DOHH2 (cell line): ENCODE measurements around the gene C7orf57.
A peak's percentile ranks its signal among the peaks of the same experiment; 100 is the strongest.

ENCODE experiments used
- H3F3A ChIP-seq: fragments of 200-600 bp; sonication (generic), shearing (Covaris generic); 2 replicates; pipeline ENCODE4 v1.6.0; 2016; ENCODE audit warnings: antibody characterized with exemption, mild to moderate bottlenecking; ENCODE audit not compliant: control insufficient read depth, insufficient read depth
- H3K27ac ChIP-seq: fragments of 200-600 bp; sonication (generic); 2 replicates; pipeline ENCODE4 v1.5.1; 2014; ENCODE audit warnings: low read depth, mild to moderate bottlenecking, low read length, moderate library complexity
- H3K27me3 ChIP-seq: fragments of 200-600 bp; sonication (generic); 2 replicates; pipeline ENCODE4 v1.6.1; 2014; ENCODE audit warnings: mild to moderate bottlenecking, low read length, mixed read lengths; ENCODE audit not compliant: control insufficient read depth
- H3K36me3 ChIP-seq: fragments of 200-600 bp; sonication (generic); 2 replicates; pipeline ENCODE4 v1.6.1; 2014; ENCODE audit warnings: mild to moderate bottlenecking, low read length, moderate library complexity, mixed read lengths; ENCODE audit not compliant: control insufficient read depth
- H3K4me1 ChIP-seq: fragments of 200-600 bp; sonication (generic); 2 replicates; pipeline ENCODE4 v1.6.1; 2014; ENCODE audit warnings: mild to moderate bottlenecking, low read length, mixed read lengths; ENCODE audit not compliant: control insufficient read depth
- H3K4me2 ChIP-seq: fragments of 200-600 bp; sonication (generic); 2 replicates; pipeline ENCODE4 v1.6.0; 2014; ENCODE audit warnings: mild to moderate bottlenecking, low read length, moderate library complexity
- H3K4me3 ChIP-seq: fragments of 200-600 bp; sonication (generic); 2 replicates; pipeline ENCODE4 v1.5.1; 2014; ENCODE audit warnings: mild to moderate bottlenecking, low read length, mixed read lengths
- H3K79me2 ChIP-seq: fragments of 200-600 bp; sonication (generic); 2 replicates; pipeline ENCODE4 v1.6.1; 2014; ENCODE audit warnings: mild to moderate bottlenecking, low read length, mixed read lengths; ENCODE audit not compliant: control insufficient read depth
- H3K9me2 ChIP-seq: fragments of 200-600 bp; sonication (generic); replicated peaks from 2 replicates; pipeline ENCODE4 v1.6.1; 2014; ENCODE audit warnings: mild to moderate bottlenecking, low read length, mixed read lengths; ENCODE audit not compliant: control insufficient read depth
- H3K9me3 ChIP-seq: fragments of 200-600 bp; sonication (generic); 2 replicates; pipeline ENCODE4 v1.6.1; 2014; ENCODE audit warnings: antibody characterized with exemption, low read length, mixed read lengths; ENCODE audit not compliant: control insufficient read depth, insufficient read depth
- H4K20me1 ChIP-seq: fragments of 200-600 bp; sonication (generic); 2 replicates; pipeline ENCODE4 v1.6.0; 2014; ENCODE audit warnings: low read depth, mild to moderate bottlenecking, antibody characterized with exemption, low read length, moderate library complexity; ENCODE audit not compliant: control insufficient read depth, insufficient read depth
- EZH2phosphoT487 ChIP-seq: fragments of 200-600 bp; sonication (generic); IDR thresholded peaks from 2 replicates; pipeline ENCODE4 v1.6.1; 2017; ENCODE audit warnings: borderline replicate concordance, mild to moderate bottlenecking, antibody characterized with exemption, low read length, moderate library complexity, mixed read lengths
- TF ChIP-seq, protein P1 (sequence below): fragments of 200-600 bp; sonication (generic); IDR thresholded peaks from one replicate; pipeline ENCODE4 v1.5.1; 2014; ENCODE audit warnings: antibody characterized with exemption, mild to moderate bottlenecking, low read depth, low read length; ENCODE audit not compliant: poor library complexity, severe bottlenecking

C7orf57 gene

DNA sequence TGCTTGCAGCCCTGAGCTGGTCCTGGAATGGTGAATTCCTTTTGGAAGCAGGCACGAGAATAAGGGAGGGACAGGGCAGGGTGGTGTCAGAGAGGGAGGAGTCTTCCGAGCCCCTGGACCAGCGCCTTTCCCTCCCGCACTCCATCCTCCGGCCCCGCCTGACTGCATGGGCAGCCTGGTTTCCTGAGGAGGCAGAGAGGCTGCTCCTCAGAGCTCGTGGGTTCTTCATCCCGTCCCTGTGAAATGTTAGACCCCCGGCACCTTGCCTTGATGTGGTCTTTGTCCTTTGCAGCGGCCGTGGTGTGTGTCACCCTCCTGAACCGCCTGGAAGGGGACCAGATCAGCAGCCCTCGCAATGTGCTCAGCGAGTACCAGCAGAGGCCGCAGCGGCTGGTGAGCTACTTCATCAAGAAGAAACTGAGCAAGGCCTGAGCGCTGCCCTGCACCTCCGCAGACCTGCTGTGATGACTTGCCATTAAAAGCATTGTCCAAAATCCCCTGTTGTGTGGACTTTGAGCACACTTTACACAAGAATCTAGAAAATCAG lies 72.7 kb downstream of the C7orf57 start:
- no peaks in the 10 kb centered on the region for H3F3A ChIP-seq

DNA sequence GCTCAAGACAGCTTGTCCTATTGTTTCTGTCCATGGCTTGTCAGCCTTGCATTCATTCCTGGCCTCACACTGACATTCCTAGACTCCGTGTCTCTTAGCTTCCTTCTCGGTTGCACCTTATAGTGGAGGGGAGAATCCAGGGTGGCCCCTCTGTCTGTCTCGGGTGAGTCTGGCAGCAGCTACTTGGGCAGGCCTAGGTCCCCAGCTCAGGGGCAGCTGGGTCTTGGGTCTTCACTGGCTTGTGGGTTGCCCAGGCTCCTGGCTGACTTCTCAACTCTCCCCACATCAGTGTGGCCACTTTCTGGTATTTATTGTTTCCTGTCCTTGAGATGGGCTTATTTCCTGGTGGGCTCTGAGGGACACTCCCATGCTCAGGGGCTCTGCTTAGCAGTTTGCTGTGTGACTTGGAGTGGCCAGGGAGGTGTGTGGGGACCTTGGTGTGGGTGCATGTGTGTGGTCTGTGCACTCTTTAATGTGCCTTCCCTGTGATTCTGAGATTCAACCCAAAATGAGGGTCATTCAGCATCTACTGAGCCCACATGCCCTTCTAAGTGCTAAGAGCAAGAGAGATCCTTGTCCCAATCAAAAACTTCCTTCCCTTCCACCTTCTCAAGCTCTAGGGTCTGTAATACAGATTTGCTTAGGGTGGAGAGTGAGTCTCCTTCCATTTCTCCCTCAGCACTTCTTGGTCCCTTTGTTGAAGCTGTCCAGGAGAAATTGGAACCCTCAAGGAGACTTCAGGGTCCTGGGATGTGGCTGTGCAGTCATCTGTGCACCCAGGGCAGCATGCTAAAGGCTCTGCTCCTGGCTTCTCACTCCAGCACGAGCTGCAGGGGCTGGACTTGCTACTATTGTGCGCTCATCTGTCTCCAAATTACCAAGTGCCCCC lies 73.9 kb downstream of the C7orf57 start:
- TF ChIP-seq, protein P1, sequence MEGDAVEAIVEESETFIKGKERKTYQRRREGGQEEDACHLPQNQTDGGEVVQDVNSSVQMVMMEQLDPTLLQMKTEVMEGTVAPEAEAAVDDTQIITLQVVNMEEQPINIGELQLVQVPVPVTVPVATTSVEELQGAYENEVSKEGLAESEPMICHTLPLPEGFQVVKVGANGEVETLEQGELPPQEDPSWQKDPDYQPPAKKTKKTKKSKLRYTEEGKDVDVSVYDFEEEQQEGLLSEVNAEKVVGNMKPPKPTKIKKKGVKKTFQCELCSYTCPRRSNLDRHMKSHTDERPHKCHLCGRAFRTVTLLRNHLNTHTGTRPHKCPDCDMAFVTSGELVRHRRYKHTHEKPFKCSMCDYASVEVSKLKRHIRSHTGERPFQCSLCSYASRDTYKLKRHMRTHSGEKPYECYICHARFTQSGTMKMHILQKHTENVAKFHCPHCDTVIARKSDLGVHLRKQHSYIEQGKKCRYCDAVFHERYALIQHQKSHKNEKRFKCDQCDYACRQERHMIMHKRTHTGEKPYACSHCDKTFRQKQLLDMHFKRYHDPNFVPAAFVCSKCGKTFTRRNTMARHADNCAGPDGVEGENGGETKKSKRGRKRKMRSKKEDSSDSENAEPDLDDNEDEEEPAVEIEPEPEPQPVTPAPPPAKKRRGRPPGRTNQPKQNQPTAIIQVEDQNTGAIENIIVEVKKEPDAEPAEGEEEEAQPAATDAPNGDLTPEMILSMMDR: no peak
- TF ChIP-seq EZH2phosphoT487: no peak
- Histone ChIP-seq H3K9me2 (no peaks in the 10 kb centered on the region), H3F3A (no peaks in the 10 kb centered on the region), H3K4me2 (no peak overlapping the region), H3K9me3 (no peaks in the 10 kb centered on the region), H3K4me3 (no peak overlapping the region), H3K4me1 (no peaks in the 10 kb centered on the region), H3K79me2 (no peaks in the 10 kb centered on the region), H3K27me3 (no peaks in the 10 kb centered on the region), H3K27ac (no peak overlapping the region), H3K36me3 (no peaks in the 10 kb centered on the region), H4K20me1 (no peaks in the 10 kb centered on the region)

More for the DNA sequence above, 72.7 kb downstream of the C7orf57 start:
- no peak overlapping the region for H3K4me2 ChIP-seq
- H3K36me3 ChIP-seq: no peaks in the 10 kb centered on the region
- H3K4me3 ChIP-seq: no peak overlapping the region
- H4K20me1 ChIP-seq: no peaks in the 10 kb centered on the region
- H3K27me3 ChIP-seq: no peaks in the 10 kb centered on the region
- no peak overlapping the region for H3K27ac ChIP-seq
- no peaks in the 10 kb centered on the region for H3K79me2 ChIP-seq
- no peaks in the 10 kb centered on the region for H3K9me2 ChIP-seq
- no peaks in the 10 kb centered on the region for H3K4me1 ChIP-seq
- TF ChIP-seq, protein P1: no peak
- TF ChIP-seq EZH2phosphoT487: no peak
- no peaks in the 10 kb centered on the region for H3K9me3 ChIP-seq

DNA sequence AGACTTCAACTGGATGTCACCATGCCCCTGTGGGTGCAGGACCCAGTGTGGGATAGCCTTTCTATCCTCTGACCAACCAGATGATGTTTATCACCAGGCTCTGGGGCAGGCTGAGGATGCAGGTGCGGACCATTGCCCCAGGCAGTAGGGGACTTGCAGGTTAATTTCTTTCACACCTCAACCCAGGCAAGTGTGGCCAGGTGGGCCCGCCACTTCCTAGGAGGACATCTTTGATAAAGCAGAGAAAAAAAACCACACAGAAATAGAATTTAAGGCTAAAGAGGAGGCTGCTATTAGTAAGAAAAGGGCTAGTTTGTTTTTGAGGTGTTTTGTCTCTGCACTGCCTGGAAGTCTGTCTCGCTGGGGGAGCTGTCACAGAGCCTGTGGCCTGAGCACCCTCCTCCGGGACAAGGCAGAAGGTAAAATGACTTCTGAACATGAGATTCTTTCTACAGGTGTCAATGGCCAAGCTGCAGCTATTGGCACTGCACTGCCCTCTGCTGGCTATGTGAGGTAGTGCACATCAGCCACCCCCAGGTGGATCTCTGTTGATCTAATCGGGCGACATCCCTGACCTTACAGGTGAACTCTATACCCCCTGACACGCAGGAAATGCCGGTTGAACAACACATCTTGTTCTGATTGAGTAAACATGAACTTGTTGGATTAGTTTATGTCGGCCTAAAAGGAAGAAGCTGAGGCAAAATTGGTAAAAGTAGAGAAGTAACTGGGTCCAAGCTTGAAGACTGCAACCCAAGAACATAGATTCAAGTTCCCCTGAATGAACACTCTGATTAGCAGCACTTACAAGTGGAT lies 74.7 kb downstream of the C7orf57 start:
- no peaks in the 10 kb centered on the region for H3K27me3 ChIP-seq
- H3K4me3 ChIP-seq: no peak overlapping the region
- H3K4me1 ChIP-seq: no peaks in the 10 kb centered on the region
- no peaks in the 10 kb centered on the region for H3K36me3 ChIP-seq
- no peaks in the 10 kb centered on the region for H3K79me2 ChIP-seq
- no peaks in the 10 kb centered on the region for H4K20me1 ChIP-seq
- no peak overlapping the region for H3K4me2 ChIP-seq
- no peaks in the 10 kb centered on the region for H3K9me3 ChIP-seq
- no peaks in the 10 kb centered on the region for H3F3A ChIP-seq
- H3K27ac ChIP-seq: no peak overlapping the region
- no peak for TF ChIP-seq EZH2phosphoT487
- TF ChIP-seq, protein P1: peak; percentile 100
- H3K9me2 ChIP-seq: no peaks in the 10 kb centered on the region
